ENCODE data around the gene GLRX2.

Gene GLRX2

GRCh38 chr1:193087893-193088292 is 17.3 kb downstream of the GLRX2 start:
- no peak for DNase-seq
- no peaks in the 10 kb centered on the region for H3K9me3 ChIP-seq
- intact Hi-C loops (cut with DNase I; ENCODE audit: low total_unique reads): no loop called here
- no peak overlapping the region for H3K4me3 ChIP-seq
- H3K36me3 ChIP-seq: peaks cover 23 to 41% (median 41%) of the 10 kb centered on the region in 3 donors
- no peak for TF ChIP-seq CTCF (IDR thresholded peaks at IDR 0.05)
- no peaks in the 10 kb centered on the region for H3K4me1 ChIP-seq
- no peak overlapping the region for H3K27ac ChIP-seq
- no peaks in the 10 kb centered on the region for H3K27me3 ChIP-seq

GRCh38 chr1:193086342-193086741 is 18.9 kb downstream of the GLRX2 start:
- no peaks in the 10 kb centered on the region for H3K9me3 ChIP-seq
- DNase-seq: no peak
- no peaks in the 10 kb centered on the region for H3K27me3 ChIP-seq
- peaks cover 37 to 54% (median 48%) of the 10 kb centered on the region in 3 donors for H3K36me3 ChIP-seq
- H3K4me1 ChIP-seq: no peaks in the 10 kb centered on the region
- intact Hi-C loops (cut with DNase I; ENCODE audit: low total_unique reads): no loop called here
- TF ChIP-seq CTCF (IDR thresholded peaks at IDR 0.05): no peak
- no peak overlapping the region for H3K4me3 ChIP-seq
- H3K27ac ChIP-seq: no peak overlapping the region

- H3K4me1 ChIP-seq: no peaks in the 10 kb centered on the region
- no peak for DNase-seq
- H3K27me3 ChIP-seq: no peaks in the 10 kb centered on the region
- peaks cover 40 to 59% (median 53%) of the 10 kb centered on the region in 3 donors for H3K36me3 ChIP-seq
- H3K4me3 ChIP-seq: no peak overlapping the region
- intact Hi-C loops (cut with DNase I; ENCODE audit: low total_unique reads): no loop called here
- no peak for TF ChIP-seq CTCF (IDR thresholded peaks at IDR 0.05)
- no peaks in the 10 kb centered on the region for H3K9me3 ChIP-seq
- H3K27ac ChIP-seq: no peak overlapping the region
Measured at GRCh38 chr1:193085263-193085662, 20.0 kb downstream of the GLRX2 start.

- H3K4me3 ChIP-seq: no peak overlapping the region
- no peak for DNase-seq
- peaks cover 52 to 70% (median 53%) of the 10 kb centered on the region in 3 donors for H3K36me3 ChIP-seq
- H3K27ac ChIP-seq: no peak overlapping the region
- TF ChIP-seq CTCF (IDR thresholded peaks at IDR 0.05): no peak
- no peaks in the 10 kb centered on the region for H3K4me1 ChIP-seq
- H3K9me3 ChIP-seq: no peaks in the 10 kb centered on the region
- intact Hi-C loops (cut with DNase I; ENCODE audit: low total_unique reads): no loop called here
- no peaks in the 10 kb centered on the region for H3K27me3 ChIP-seq
Measured at GRCh38 chr1:193083365-193084088, 21.7 kb downstream of the GLRX2 start.

GRCh38 chr1:193079187-193079586 is 26.0 kb downstream of the GLRX2 start:
- TF ChIP-seq CTCF (IDR thresholded peaks at IDR 0.05): no peak
- intact Hi-C loops (cut with DNase I; ENCODE audit: low total_unique reads): no loop called here
- H3K4me3 ChIP-seq: no peak overlapping the region
- no peaks in the 10 kb centered on the region for H3K4me1 ChIP-seq
- H3K27me3 ChIP-seq: no peaks in the 10 kb centered on the region
- no peak overlapping the region for H3K27ac ChIP-seq
- H3K9me3 ChIP-seq: no peaks in the 10 kb centered on the region
- H3K36me3 ChIP-seq: peaks cover 55 to 67% (median 64%) of the 10 kb centered on the region in 3 donors
- DNase-seq: no peak

All from tibial artery (tissue), 4 donors.